ENCODE data around the gene TMED7. TPM values are rescaled to one million over a fixed set of nuclear protein-coding genes. Genes with fewer than 3 reads are reported as not detected.

TMED7 gene
- total and polyA plus RNA-seq, 2 of the 8 experiments (the other 6 are each of a cell fraction or from before 2014, with no cell fraction given): 43.8 to 75.2 TPM

DNA sequence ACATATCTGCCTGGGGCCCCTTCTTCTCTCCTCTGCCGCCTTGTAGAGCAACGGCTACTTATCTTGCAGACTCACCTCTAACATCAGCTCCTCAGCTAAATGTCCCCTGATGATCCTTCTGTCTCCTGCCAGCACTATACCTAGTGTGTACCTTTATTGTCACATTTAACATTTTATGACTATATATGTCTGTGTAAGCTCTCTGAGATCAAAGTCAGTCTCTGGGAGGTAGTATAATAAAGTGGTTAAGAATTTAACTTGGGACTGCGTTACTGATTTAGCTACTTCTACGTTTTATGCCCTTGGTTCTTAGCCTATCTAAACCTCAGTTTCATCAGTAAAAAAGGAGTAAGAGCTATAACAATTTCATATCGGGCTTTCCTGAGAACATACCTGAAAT, 2.2 kb downstream of the TMED7 start:
- 0 out of 8 replicates have a peak overlapping the region, but pooled peaks of 1 of the 4 experiments have one; percentile 95 for H3K4me3 ChIP-seq (ENCODE audit: extremely low read depth in 1 of 4, insufficient read depth in 2 of 4, low read depth in 3 of 4, low read length in 4 of 4)
- H2BK120ac ChIP-seq (replicated peaks; ENCODE audit: low read depth, low read length): no peak overlapping the region
- H3K4me1 ChIP-seq (replicated peaks in 1 of 4; ENCODE audit: control insufficient read depth in 3 of 4, insufficient read depth in 4 of 4, low read length in 3 of 4): no peaks in the 10 kb centered on the region; a peak in 2 of 7 replicates
- H4K91ac ChIP-seq (replicated peaks; ENCODE audit: insufficient read length, low read length): no peak overlapping the region
- peaks cover 0 to 19% (median 12%) of the 10 kb centered on the region in 4 experiments; a peak in 5 of 8 replicates for H3K36me3 ChIP-seq (ENCODE audit: control insufficient read depth in 2 of 4, insufficient read depth in 4 of 4, low read length in 3 of 4)
- H3K79me1 ChIP-seq (ENCODE audit: low read depth, low read length): peaks cover 2% of the 10 kb centered on the region; the same call in 1 of the 2 replicates
- no peak overlapping the region for H3K27ac ChIP-seq (ENCODE audit: low read depth, low read length)
- no peak overlapping the region for H3K56ac ChIP-seq (replicated peaks; ENCODE audit: insufficient read length, low read depth, low read length)
- WGBS, 2 experiments (ENCODE audit: extremely low coverage in 1 of 2, insufficient coverage in 1 of 2, insufficient read length in 1 of 2, insufficient replicate concordance in 2 of 2, low coverage in 1 of 2, low lambda C conversion rate in 2 of 2, missing lambda C conversion rate in 1 of 2): 89% methylated on average over 5 of the region's 5 CpGs; no CpG with 5 or more reads in 1 of the 2 experiments
- no peak overlapping the region for H3K4ac ChIP-seq (replicated peaks; ENCODE audit: insufficient read length, low read depth, low read length)
- POLR2A ChIA-PET (ENCODE audit: partially characterized antibody): interaction anchor here (1.5 to 2.4 kb wide), 2 partner anchors 78 to 193 kb away, joined by 5 to 10 read pairs; partner anchors contain the start of genes CDO1 and FEM1C
- no peak overlapping the region for H4K5ac ChIP-seq (ENCODE audit: insufficient read length, low read depth, low read length)
- CTCF ChIA-PET (ENCODE audit: partially characterized antibody): interaction anchor here (1.0 to 3.0 kb wide), 9 partner anchors 12 to 447 kb away, joined by 3 to 16 read pairs (median 3); partner anchors contain the start of gene ATG12
- no peak overlapping the region for H2AK5ac ChIP-seq (ENCODE audit: low read depth, low read length)
- no peaks in the 10 kb centered on the region for H3K27me3 ChIP-seq (replicated peaks in 1 of 4; ENCODE audit: control insufficient read depth in 3 of 4, extremely low read depth in 1 of 4, insufficient read depth in 3 of 4, low read length in 3 of 4)
- H2AFZ ChIP-seq (ENCODE audit: low read length): no peak overlapping the region
- no peak overlapping the region for H2BK12ac ChIP-seq (ENCODE audit: low read depth, low read length)
- no peak overlapping the region for H2BK15ac ChIP-seq (ENCODE audit: low read length)
- peaks cover 5 to 8% of the 10 kb centered on the region in 2 experiments for H4K20me1 ChIP-seq (replicated peaks in 1 of 2; ENCODE audit: control insufficient read depth in 1 of 2, insufficient read depth in 2 of 2, low read length in 2 of 2)
- H3K23me2 ChIP-seq (ENCODE audit: low read depth, low read length): peaks cover 6% of the 10 kb centered on the region; the same call in 1 of the 2 replicates
- peaks cover 7 to 55% of the 10 kb centered on the region in 2 experiments for H3K79me2 ChIP-seq (ENCODE audit: control insufficient read depth in 1 of 2, insufficient read depth in 2 of 2, low read length in 2 of 2)
- no peak overlapping the region for H3K14ac ChIP-seq (ENCODE audit: insufficient read length)
- no peak overlapping the region for H3K23ac ChIP-seq (ENCODE audit: insufficient read length)
- H3K9ac ChIP-seq (replicated peaks in 1 of 4; ENCODE audit: extremely low read depth in 1 of 4, low read depth in 3 of 4, low read length in 3 of 4): no peak overlapping the region
- no peak for DNase-seq (ENCODE audit: low read depth in 1 of 2, low spot score in 2 of 2)
- no peak for FAIRE-seq
- H3K9me3 ChIP-seq (ENCODE audit: insufficient read depth in 2 of 2, low read depth in 1 of 2, low read length in 1 of 2): no peaks in the 10 kb centered on the region
- H2BK20ac ChIP-seq (ENCODE audit: low read length): no peak overlapping the region
- no peak overlapping the region for H3K18ac ChIP-seq (ENCODE audit: extremely low read depth, low read length)
- no peak overlapping the region for H2BK5ac ChIP-seq (ENCODE audit: low read depth, low read length)
- H3K4me2 ChIP-seq (ENCODE audit: insufficient read depth in 1 of 2, low read depth in 2 of 2, low read length in 2 of 2): peak overlapping the region; percentile 40 to 66; a peak in 2 of 4 replicates
- no peak overlapping the region for H4K8ac ChIP-seq (ENCODE audit: extremely low read depth, insufficient read depth, low read length)
- TF ChIP-seq TEAD4 (IDR thresholded peaks at IDR 0.05; ENCODE audit: low read depth, low read length) (no peak), CHD1 (IDR thresholded peaks at IDR 0.05; ENCODE audit: low read depth, low read length) (no peak), KDM1A (IDR thresholded peaks at IDR 0.05; ENCODE audit: borderline replicate concordance, low read length) (no peak), NRF1 (IDR thresholded peaks at IDR 0.05; ENCODE audit: low read depth, low read length) (no peak), JUND (IDR thresholded peaks at IDR 0.05; ENCODE audit: low read length) (no peak), RBBP5 (IDR thresholded peaks at IDR 0.05; ENCODE audit: borderline replicate concordance, low read depth, low read length) (no peak), YY1 (IDR thresholded peaks at IDR 0.05; ENCODE audit: low read depth, low read length) (no peak), JUN (IDR thresholded peaks at IDR 0.05; ENCODE audit: low read depth, low read length) (no peak), POLR2AphosphoS5 (IDR thresholded peaks at IDR 0.05; ENCODE audit: low read depth, low read length) (no peak), POU5F1 (IDR thresholded peaks at IDR 0.05; ENCODE audit: low read depth, low read length) (no peak), PHF8 (conservative IDR thresholded peaks at IDR 0.05; ENCODE audit: low read depth, low read length) (no peak), BCL11A (IDR thresholded peaks at IDR 0.05; ENCODE audit: low read depth in 2 of 2, low read length in 2 of 2) (no peak), RNF2 (IDR thresholded peaks at IDR 0.05; ENCODE audit: borderline replicate concordance, low read depth, low read length, missing control alignments, poor library complexity, severe bottlenecking) (no peak), HDAC2 (IDR thresholded peaks at IDR 0.05; ENCODE audit: borderline replicate concordance in 1 of 2, low read depth in 2 of 2, low read length in 2 of 2) (no peak)
